ENCODE results near the gene SLC19A2.
"Not testable (repeated sequence)": the region's sequence is repeated elsewhere in the genome, so short reads cannot be mapped to it uniquely, and the experiment has no call there.

GRCh38 chr1:169503601-169504000 lies 17.9 kb upstream of the SLC19A2 start:
- not testable (repeated sequence) for TF ChIP-seq CTCF (IDR thresholded peaks at IDR 0.05; ENCODE audit: insufficient read depth, low read length); POLR2AphosphoS5 (IDR thresholded peaks at IDR 0.05; ENCODE audit: low read depth); SPI1 (IDR thresholded peaks at IDR 0.05; ENCODE audit: borderline replicate concordance, low read depth); GABPA (IDR thresholded peaks at IDR 0.05; ENCODE audit: low read depth)
- TF ChIP-seq, protein P1, sequence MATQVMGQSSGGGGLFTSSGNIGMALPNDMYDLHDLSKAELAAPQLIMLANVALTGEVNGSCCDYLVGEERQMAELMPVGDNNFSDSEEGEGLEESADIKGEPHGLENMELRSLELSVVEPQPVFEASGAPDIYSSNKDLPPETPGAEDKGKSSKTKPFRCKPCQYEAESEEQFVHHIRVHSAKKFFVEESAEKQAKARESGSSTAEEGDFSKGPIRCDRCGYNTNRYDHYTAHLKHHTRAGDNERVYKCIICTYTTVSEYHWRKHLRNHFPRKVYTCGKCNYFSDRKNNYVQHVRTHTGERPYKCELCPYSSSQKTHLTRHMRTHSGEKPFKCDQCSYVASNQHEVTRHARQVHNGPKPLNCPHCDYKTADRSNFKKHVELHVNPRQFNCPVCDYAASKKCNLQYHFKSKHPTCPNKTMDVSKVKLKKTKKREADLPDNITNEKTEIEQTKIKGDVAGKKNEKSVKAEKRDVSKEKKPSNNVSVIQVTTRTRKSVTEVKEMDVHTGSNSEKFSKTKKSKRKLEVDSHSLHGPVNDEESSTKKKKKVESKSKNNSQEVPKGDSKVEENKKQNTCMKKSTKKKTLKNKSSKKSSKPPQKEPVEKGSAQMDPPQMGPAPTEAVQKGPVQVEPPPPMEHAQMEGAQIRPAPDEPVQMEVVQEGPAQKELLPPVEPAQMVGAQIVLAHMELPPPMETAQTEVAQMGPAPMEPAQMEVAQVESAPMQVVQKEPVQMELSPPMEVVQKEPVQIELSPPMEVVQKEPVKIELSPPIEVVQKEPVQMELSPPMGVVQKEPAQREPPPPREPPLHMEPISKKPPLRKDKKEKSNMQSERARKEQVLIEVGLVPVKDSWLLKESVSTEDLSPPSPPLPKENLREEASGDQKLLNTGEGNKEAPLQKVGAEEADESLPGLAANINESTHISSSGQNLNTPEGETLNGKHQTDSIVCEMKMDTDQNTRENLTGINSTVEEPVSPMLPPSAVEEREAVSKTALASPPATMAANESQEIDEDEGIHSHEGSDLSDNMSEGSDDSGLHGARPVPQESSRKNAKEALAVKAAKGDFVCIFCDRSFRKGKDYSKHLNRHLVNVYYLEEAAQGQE (IDR thresholded peaks at IDR 0.05; ENCODE audit: insufficient replicate concordance, low read depth): not testable (repeated sequence)

Data from HL-60 (cell line).